Central memory CD8-positive, alpha-beta T cell (primary cell): Measurements from ENCODE around the gene ARHGAP22.

Experiments used
- ATAC-seq: fragments of 150-1000 bp; cut with Tn5 transposase; replicated peaks from 2 replicates; pipeline ENCODE4 v1.10.0; 2022; ENCODE audit warnings: mild to moderate bottlenecking, moderate FRiP score, moderate number of reproducible peaks; ENCODE audit not compliant: poor library complexity, severe bottlenecking; ENCODE audit errors: extremely low read depth
- DNase-seq, 2 donors: peaks; one replicate each; pipeline ENCODE4 v3.0.0; 2021; ENCODE audit warnings: low spot score in 2 of 2
- H3K27ac Mint-ChIP-seq: one replicate; pipeline ENCODE4 v1.8.0; 2022; ENCODE audit warnings: low read depth, mild to moderate bottlenecking, moderate library complexity, mixed read lengths
- H3K27me3 Mint-ChIP-seq: one replicate; pipeline ENCODE4 v1.8.0; 2022; ENCODE audit warnings: mixed read lengths
- H3K36me3 Mint-ChIP-seq: one replicate; pipeline ENCODE4 v1.8.0; 2022; ENCODE audit warnings: mild to moderate bottlenecking, moderate library complexity, mixed read lengths; ENCODE audit not compliant: insufficient read depth
- H3K4me1 Mint-ChIP-seq: one replicate; pipeline ENCODE4 v1.8.0; 2022; ENCODE audit warnings: mixed read lengths
- H3K4me3 Mint-ChIP-seq: one replicate; pipeline ENCODE4 v1.8.0; 2022; ENCODE audit warnings: mild to moderate bottlenecking, moderate library complexity, mixed read lengths
- H3K9me3 Mint-ChIP-seq: one replicate; pipeline ENCODE4 v1.8.0; 2022; ENCODE audit warnings: mixed read lengths

The ARHGAP22 gene

DNA sequence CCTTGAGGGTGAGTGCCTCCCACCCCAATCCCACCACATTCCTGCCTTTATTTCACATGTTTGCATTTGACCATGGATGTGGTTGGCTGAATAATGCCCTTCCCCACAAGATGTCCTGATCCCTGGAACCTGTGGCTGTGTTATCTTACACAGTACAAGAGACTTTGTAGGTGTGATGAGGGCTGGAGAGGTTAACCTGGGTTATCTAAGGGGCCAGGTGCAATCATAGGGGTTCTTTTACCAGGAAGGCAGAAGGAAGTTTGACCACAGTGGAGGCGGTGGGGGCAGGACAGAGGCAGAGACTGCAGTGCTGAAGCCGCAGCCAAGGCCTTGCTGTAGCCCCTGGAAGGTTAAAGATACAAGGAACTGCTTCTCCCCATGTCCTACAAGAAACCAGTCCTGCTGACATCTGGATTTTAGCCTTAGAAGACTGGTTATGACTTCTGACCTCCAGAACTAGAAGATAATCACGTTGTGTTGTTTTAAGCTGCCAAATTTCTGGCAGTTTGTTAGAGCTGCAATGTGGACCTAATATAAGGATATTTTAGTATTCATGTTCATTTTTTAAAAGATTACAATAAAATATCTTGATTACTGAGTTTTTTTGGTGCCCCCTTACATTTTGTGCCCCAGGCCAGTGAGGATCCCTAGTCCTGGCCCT lies 136.6 kb downstream of the ARHGAP22 start:
- no peak for ATAC-seq
- Mint-ChIP-seq H3K4me3 (no peak overlapping the region), H3K27ac (no peak overlapping the region)

DNA sequence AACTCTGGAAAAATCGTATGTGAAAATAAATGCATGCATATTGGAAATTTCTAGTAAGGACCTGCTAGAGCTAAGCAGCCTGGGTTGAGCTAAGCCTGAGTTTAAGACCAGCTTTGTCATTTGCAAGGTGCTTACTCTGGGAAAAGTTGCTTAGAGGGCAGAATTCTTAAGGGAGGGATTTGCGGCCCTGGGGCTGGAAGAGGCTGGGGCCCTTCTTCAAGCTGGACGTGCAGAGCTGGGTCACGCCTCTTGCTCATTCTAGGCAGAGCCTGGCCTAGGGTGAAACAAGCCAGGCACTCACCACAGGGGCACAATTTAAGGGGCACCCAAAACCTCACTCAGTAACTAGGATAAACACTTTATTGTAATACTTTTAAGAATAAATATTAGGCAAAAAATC lies 137.2 kb downstream of the ARHGAP22 start:
- no peaks in the 10 kb centered on the region for H3K9me3 Mint-ChIP-seq
- no peak overlapping the region for H3K27ac Mint-ChIP-seq
- H3K36me3 Mint-ChIP-seq, result no peaks in the 10 kb centered on the region

More for the DNA sequence above, 136.6 kb downstream of the ARHGAP22 start:
- Mint-ChIP-seq H3K4me1 (no peaks in the 10 kb centered on the region), H3K36me3 (no peaks in the 10 kb centered on the region), H3K9me3 (no peaks in the 10 kb centered on the region), H3K27me3 (no peaks in the 10 kb centered on the region)
- DNase-seq, result no peak

DNA sequence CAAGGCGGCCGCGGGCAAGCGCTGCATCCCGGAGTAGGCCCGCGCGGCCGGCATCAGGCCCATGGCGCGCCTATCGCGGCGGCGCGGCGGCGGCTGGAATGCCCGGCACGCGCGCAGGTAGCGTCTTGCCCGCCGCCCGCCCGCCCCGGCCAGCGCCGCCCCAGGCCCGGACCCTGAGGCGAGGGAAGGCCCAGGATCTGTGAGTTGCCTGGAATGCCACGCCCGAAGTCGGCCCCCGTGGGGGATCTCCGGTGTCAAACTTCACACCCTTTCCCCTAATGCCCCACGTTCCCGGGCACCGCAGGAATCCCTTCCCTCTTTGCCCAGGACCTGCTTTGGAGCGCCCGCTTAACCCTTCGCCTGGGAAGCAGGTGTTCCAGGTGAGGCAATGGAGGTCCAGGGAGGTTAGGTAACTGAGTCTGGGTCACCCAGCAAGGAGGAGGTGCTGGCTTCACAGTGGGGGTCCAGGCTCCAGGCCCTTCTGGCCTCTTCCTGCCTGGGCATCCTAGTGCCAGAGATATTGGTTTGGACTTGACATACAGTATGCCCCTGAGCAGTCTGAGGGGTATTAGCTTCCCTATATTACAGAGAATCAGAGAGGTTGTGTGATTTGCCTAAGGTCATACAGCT lies 138.1 kb downstream of the ARHGAP22 start:
- H3K27me3 Mint-ChIP-seq, result no peaks in the 10 kb centered on the region
- no peak overlapping the region for H3K27ac Mint-ChIP-seq
- no peaks in the 10 kb centered on the region for H3K36me3 Mint-ChIP-seq
- H3K4me3 Mint-ChIP-seq, result no peak overlapping the region
- DNase-seq (no peak), ATAC-seq (no peak)
- H3K4me1 Mint-ChIP-seq, result no peaks in the 10 kb centered on the region
- H3K9me3 Mint-ChIP-seq, result no peaks in the 10 kb centered on the region

More for the DNA sequence above, 137.2 kb downstream of the ARHGAP22 start:
- ATAC-seq (no peak), DNase-seq (no peak)
- Mint-ChIP-seq H3K27me3 (no peaks in the 10 kb centered on the region), H3K4me3 (no peak overlapping the region), H3K4me1 (no peaks in the 10 kb centered on the region)

DNA sequence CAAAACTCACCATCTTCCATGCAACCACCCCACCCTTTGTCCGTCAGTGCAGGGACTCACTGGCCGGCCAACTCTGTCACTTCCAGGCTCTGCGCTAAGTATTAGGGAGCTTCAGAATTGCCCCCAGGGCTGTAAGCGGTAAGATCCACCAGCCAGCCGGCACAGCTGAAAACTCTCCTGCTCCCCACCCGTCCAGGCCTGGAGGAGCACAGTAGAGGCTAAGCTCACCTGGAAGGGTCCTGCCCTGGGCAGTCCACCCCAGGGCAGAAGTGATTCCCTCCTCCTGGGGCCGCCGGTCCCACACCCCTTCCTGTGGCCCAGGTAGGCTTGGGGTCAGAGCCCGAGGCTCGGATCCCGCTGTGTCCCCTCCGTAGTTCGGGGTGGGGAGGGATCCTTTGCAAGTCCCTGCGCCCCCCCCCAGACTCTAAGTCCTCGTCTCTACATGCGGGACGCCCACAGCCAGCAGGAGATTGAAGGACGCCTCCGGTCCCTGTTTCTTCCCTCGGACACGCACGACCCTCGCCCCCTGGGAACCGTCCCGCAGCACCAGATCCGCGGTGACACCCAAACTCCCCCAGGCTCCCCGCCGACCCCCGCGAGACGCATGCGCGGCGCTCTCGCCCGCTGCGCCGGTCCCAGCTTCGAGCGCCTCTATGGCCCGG lies 138.9 kb downstream of the ARHGAP22 start:
- Mint-ChIP-seq H3K27ac (no peak overlapping the region), H3K36me3 (no peaks in the 10 kb centered on the region), H3K4me3 (no peak overlapping the region), H3K4me1 (no peaks in the 10 kb centered on the region), H3K9me3 (no peaks in the 10 kb centered on the region), H3K27me3 (no peaks in the 10 kb centered on the region)
- ATAC-seq (no peak), DNase-seq (no peak)

DNA sequence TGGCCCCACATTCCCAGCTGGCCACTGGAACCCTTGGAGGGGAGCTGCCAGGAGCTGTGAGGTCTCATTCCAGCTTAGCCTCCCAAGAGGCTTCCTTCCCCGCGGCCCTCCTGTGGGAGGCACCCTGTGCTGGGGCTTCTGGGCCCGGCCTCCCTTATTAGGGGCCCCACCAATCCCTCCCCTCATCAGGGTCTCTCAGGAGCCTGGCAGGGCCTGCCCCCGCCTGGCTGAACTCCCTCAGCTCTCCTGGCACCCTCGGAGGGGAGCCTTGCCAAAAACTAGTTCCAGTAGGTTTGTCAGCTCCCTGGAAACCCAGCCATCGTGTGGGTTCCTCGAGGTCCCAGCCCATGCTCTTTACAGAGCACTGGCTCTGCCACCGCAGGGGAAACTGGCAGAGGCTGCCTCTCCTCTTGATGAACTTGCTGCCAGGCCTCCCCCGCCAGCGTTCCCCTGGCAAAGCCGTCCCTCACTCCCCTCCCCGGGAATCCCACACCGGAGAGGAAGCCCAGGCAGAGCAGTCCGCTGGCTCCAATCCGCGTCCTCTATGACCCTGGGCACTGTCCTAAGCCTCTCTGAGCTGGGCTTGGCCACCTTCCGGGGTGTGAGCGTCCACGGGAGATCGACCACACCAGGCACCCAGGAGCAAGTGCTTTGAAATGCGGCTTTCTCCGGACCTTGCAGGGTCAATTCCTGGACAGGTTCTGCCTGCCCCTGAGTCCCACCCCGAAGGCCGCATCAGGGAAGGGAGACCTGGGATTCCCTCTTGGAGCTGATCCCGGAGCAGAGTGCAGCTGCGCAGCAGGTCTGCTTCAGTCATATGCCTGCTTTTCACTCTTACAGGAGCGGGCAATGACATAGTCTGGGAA lies 139.8 kb downstream of the ARHGAP22 start:
- H3K27ac Mint-ChIP-seq, result no peak overlapping the region
- DNase-seq (peak in 1 of 2 donors; percentile 6), ATAC-seq (no peak)
- H3K4me1 Mint-ChIP-seq, result no peaks in the 10 kb centered on the region
- no peaks in the 10 kb centered on the region for H3K9me3 Mint-ChIP-seq
- H3K36me3 Mint-ChIP-seq, result no peaks in the 10 kb centered on the region
- no peaks in the 10 kb centered on the region for H3K27me3 Mint-ChIP-seq
- no peak overlapping the region for H3K4me3 Mint-ChIP-seq

DNA sequence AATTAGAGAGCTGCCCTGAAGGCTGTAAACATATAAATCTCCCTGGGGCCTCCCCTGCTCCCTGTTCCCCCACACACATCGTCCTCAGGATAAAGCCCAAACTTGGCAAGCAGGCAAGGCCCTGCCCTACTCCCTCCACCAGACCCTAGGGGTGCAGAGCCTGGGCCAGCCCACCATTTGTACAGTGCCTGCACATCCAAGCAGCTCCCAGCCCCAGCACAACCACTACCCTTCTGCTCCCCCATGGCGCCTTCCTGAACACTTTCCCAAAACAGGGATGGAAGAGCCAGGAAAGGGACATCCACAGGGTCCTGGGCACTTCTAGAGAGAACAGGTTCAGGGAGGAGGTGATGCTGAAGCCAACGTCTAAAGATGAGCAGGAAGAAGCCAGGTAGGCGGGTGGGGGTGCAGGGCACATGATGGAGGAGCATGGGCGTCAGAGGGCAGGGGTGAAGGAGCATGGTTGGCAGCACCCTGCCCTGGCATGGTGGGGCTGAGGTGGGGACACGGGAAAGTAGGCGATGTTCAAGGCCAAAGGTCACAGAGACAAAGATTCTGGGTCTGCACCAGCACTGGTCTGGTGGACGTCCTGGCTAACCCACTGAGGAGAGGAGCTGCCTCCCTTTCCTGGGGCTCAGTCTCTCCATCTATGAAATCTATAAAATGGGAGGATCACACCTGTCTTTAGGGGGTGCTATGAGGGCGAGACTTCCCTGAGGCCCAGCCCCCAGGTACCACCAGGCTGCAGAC lies 140.6 kb downstream of the ARHGAP22 start:
- H3K36me3 Mint-ChIP-seq, result no peaks in the 10 kb centered on the region
- no peak for ATAC-seq
- no peak for DNase-seq
- H3K9me3 Mint-ChIP-seq, result no peaks in the 10 kb centered on the region
- H3K27ac Mint-ChIP-seq, result no peak overlapping the region
- H3K4me1 Mint-ChIP-seq, result no peaks in the 10 kb centered on the region
- H3K27me3 Mint-ChIP-seq, result no peaks in the 10 kb centered on the region
- H3K4me3 Mint-ChIP-seq, result no peak overlapping the region

DNA sequence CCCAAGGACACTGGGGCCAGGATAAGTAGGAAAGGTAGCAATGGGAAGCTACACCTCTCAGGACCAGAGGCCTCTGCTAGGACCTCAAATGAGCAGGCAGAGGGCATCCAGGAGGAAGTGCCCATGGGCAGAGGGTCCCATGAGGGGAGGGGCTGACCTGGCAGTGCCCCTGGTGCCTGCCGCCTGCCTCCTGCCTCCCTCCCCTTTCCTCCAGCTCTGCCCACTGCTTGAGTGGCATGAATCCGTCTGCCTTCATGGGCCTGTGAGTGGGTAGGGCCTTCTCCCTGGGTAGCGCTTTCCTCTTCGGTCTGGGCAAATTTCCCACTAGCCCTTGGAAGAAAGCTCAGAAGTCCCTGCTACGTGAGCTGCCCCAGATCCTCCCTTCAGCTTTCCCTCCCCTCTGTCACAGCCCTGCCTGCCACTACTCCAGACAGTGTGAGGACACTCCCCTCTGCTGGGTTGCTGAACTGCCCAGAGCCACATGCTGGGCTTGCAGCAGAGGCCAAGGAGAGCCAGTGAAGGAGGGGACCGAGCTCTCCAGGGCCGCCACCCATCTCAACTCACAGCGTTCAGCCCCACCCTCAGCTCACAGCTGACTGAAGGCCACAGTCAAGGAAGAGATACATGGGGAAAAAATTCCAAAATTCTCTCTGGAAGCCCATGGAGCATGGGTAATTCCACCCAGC lies 141.4 kb downstream of the ARHGAP22 start:
- no peak overlapping the region for H3K27ac Mint-ChIP-seq
- no peaks in the 10 kb centered on the region for H3K4me1 Mint-ChIP-seq
- no peak overlapping the region for H3K4me3 Mint-ChIP-seq
- H3K27me3 Mint-ChIP-seq, result no peaks in the 10 kb centered on the region
- H3K9me3 Mint-ChIP-seq, result no peaks in the 10 kb centered on the region
- ATAC-seq (no peak), DNase-seq (peak in 1 of 2 donors; percentile 11)
- no peaks in the 10 kb centered on the region for H3K36me3 Mint-ChIP-seq

DNA sequence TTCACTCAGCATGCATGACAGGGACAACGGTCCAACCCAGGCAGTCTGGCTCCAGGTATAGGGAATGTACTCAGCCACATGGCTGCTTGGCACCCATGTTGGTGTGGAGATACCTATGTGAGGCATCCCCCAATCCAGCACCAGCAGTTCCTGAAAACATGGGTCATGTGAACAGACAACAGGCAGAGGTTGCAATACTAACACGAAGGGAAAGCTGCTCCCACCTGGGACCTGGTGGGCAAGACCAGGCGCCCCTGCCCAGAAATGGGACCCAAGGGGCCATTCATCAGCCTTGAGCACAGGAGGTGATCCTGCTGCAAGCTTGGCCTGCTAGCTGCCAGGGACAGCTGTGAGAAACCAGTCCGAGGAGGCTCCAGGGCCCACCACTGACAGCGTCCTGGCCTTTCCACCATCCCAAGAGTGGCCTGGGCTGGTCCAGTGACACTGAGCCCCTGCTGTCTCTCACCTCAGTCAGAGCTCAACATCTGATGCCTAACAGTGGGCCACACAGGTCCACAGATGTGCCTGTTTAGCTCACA lies 142.3 kb downstream of the ARHGAP22 start:
- Mint-ChIP-seq H3K9me3 (no peaks in the 10 kb centered on the region), H3K4me1 (no peaks in the 10 kb centered on the region), H3K27me3 (no peaks in the 10 kb centered on the region), H3K36me3 (no peaks in the 10 kb centered on the region), H3K27ac (no peak overlapping the region), H3K4me3 (no peak overlapping the region)
- no peak for ATAC-seq
- no peak for DNase-seq

DNA sequence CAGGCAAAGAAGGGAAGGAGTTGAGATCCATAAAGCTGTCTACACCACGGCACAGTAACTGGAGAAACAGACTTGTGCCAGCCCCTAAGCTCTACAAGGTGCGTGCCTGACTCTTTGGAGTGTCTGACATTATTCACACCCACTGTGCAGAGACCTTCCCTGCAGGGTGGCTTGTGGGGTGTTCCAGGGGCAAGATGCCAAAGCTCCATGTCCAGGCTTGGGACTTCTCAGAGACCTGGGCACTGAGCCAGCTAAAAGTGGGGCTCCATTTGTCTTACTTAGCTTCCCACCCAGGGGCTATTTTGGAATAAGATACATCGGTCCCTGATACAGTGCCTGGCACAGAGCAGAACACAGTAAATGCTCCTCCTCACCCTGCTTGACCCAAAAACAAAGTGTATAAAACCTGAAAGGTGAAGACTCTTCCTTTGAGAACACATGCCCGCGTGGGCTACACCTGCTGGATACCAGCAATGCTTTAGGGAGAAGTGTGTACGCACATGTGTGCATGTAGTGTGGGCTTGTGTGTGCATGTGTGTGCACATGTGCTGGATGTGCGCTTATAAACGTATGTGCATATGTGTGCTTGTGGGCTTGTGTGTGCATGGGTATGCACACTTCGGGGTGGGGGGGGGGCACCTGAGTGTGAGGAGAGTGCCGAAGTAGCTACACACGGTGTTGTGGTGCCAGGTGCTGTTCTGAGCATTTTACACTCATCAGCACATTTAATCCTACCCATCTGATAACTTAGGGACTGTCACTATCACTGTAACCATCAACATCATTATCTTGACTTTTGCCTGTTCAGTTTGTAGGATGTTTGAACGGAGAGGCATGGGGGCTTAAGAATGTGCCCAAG lies 143.0 kb downstream of the ARHGAP22 start:
- Mint-ChIP-seq H3K4me1 (no peaks in the 10 kb centered on the region), H3K36me3 (no peaks in the 10 kb centered on the region), H3K9me3 (no peaks in the 10 kb centered on the region), H3K27ac (no peak overlapping the region), H3K27me3 (no peaks in the 10 kb centered on the region), H3K4me3 (no peak overlapping the region)
- ATAC-seq, result no peak
- DNase-seq, result peak in 1 of 2 donors; percentile 8

DNA sequence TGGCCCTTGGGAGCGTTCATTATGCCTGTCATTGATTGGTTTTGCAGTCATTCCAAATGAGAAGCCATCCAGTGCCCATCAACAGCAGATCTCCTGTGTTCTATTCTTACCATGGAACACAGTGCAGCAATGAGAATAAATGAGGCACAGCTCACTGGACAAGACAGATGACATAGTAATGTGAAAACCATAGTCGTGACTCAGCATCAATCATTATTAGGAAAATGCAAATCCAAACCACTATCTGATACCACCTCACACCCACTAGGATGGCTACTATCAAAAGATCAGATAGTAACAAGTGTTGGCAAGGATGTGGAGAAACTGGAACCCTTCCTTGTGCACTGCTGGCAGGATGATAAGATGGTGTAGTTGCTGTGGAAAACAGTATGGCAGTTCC lies 144.7 kb downstream of the ARHGAP22 start:
- Mint-ChIP-seq H3K4me3 (no peak overlapping the region), H3K27me3 (no peaks in the 10 kb centered on the region), H3K9me3 (no peaks in the 10 kb centered on the region), H3K4me1 (no peaks in the 10 kb centered on the region), H3K27ac (no peak overlapping the region), H3K36me3 (no peaks in the 10 kb centered on the region)
- ATAC-seq (no peak), DNase-seq (no peak)
